K562 (cell line): ENCODE data around the gene NEUROD2. TPM values are rescaled to one million over a fixed set of nuclear protein-coding genes. Genes with fewer than 3 reads are reported as not detected.
A peak's percentile ranks its signal among the peaks of the same experiment; 100 is the strongest.

Source experiments
- ATF3 ChIP-seq, 2 experiments: fragments of 450-650 bp in 1 of 2; sonication (generic) in 1 of 2; formaldehyde crosslinking in 1 of 2; IDR thresholded peaks in 1 of 2; conservative IDR thresholded peaks in 1 of 2; 2 replicates each; pipeline versions ENCODE4 v1.6.1 to v1.8.1; 2016 to 2023; ENCODE audit warnings: mild to moderate bottlenecking in 2 of 2, moderate library complexity in 2 of 2, inconsistent platforms in 1 of 2, missing genetic modification reagents in 1 of 2
- ATF7 ChIP-seq: fragments of 450-650 bp; IDR thresholded peaks from 2 replicates; pipeline ENCODE4 v1.7.1; 2014; ENCODE audit warnings: mild to moderate bottlenecking, moderate library complexity
- CTBP1 ChIP-seq: fragments of 450-650 bp; IDR thresholded peaks from 2 replicates; pipeline ENCODE4 v1.6.1; 2016; ENCODE audit warnings: borderline replicate concordance
- ETS1 ChIP-seq: conservative IDR thresholded peaks from 2 replicates; pipeline ENCODE4 v1.6.1; 2011; ENCODE audit warnings: low read depth, mild to moderate bottlenecking, low read length; ENCODE audit not compliant: control insufficient read depth
- IRF2 ChIP-seq: sonication (generic); formaldehyde crosslinking; IDR thresholded peaks from 2 replicates; pipeline ENCODE4 v1.8.1; 2022; ENCODE audit warnings: mild to moderate bottlenecking, missing genetic modification reagents
- MED1 ChIP-seq: sonication (generic); formaldehyde crosslinking; IDR thresholded peaks from 2 replicates; pipeline ENCODE4 v1.8.1; 2023; ENCODE audit warnings: missing genetic modification reagents, borderline replicate concordance
- MYC ChIP-seq, 2 experiments: fragments of 250-450 bp in 1 of 2; sonication (Bioruptor Pico) in 1 of 2; IDR thresholded peaks; 2 replicates each; pipeline versions ENCODE4 v1.5.1 to v1.6.1; 2012 to 2021; ENCODE audit warnings: low read depth in 2 of 2, borderline replicate concordance in 1 of 2, improper control_type of control experiment in 1 of 2, low read length in 1 of 2, mild to moderate bottlenecking in 1 of 2, moderate library complexity in 1 of 2
- NUFIP1 ChIP-seq: fragments of 450-650 bp; IDR thresholded peaks from 2 replicates; pipeline ENCODE4 v1.6.1; 2018; ENCODE audit not compliant: partially characterized antibody
- POLR2B ChIP-seq: fragments of 450-650 bp; IDR thresholded peaks from 2 replicates; pipeline ENCODE4 v1.6.1; 2018; ENCODE audit warnings: low read depth; ENCODE audit not compliant: partially characterized antibody
- PTTG1 ChIP-seq: fragments of 450-650 bp; IDR thresholded peaks from 2 replicates; pipeline ENCODE4 v1.6.1; 2016; ENCODE audit warnings: low read depth, mild to moderate bottlenecking, missing genetic modification characterization, missing compliant biosample characterization
- RFX1 ChIP-seq: fragments of 450-650 bp; IDR thresholded peaks from 2 replicates; pipeline ENCODE4 v1.6.1; 2016; ENCODE audit warnings: mild to moderate bottlenecking, moderate library complexity
- SAFB2 ChIP-seq: fragments of 200-400 bp; formaldehyde crosslinking; IDR thresholded peaks from 2 replicates; pipeline ENCODE4 v1.6.1; 2018; ENCODE audit warnings: borderline replicate concordance, low read length, low read depth, moderate library complexity; ENCODE audit not compliant: severe bottlenecking
- ZNF184 ChIP-seq: sonication (generic); formaldehyde crosslinking; IDR thresholded peaks from 2 replicates; pipeline ENCODE4 v1.5.0; 2020; ENCODE audit warnings: missing genetic modification reagents
- ZNF212 ChIP-seq: fragments of 450-650 bp; formaldehyde crosslinking; IDR thresholded peaks from 2 replicates; pipeline ENCODE4 v1.4.0; 2020; ENCODE audit warnings: mild to moderate bottlenecking
- ZNF431 ChIP-seq: sonication (generic); formaldehyde crosslinking; IDR thresholded peaks from 2 replicates; pipeline ENCODE4 v1.8.0; 2022; ENCODE audit warnings: mild to moderate bottlenecking, missing genetic modification reagents
- ZNF644 ChIP-seq: fragments of 200-800 bp; sonication (Bioruptor generic); IDR thresholded peaks from 2 replicates; pipeline ENCODE4 v1.6.1; 2016; ENCODE audit warnings: low read depth, missing genetic modification characterization, missing compliant biosample characterization
- polyA plus RNA-seq, 8 experiments: library from polyadenylated mRNA; depleted of rRNA in 4 of 8; stranded (reverse) in 5 of 8; unstranded in 3 of 8; fragments of >200 nt; fragmentation: Nextera tagmentation in 2 of 8; fragmentation: Illumina TruSeq in 1 of 8; extraction: Ambion mirVana in 2 of 8; extraction: Trizol in 1 of 8; gene quantifications; 2 replicates each; pipeline versions ENCODE4 v1.2.1 to v1.2.3, GENCODE V29; 2011 to 2014; ENCODE audit warnings: inconsistent platforms in 1 of 8, missing spikeins in 1 of 8
- total RNA-seq, 7 experiments: library from RNA; depleted of rRNA in 6 of 7; stranded (reverse); fragments of >200 nt in 6 of 7; fragmentation: Illumina TruSeq in 2 of 7; extraction: Trizol in 2 of 7; gene quantifications; 2 replicates each; pipeline versions ENCODE4 v1.2.1 to v1.2.3, GENCODE V29; 2011 to 2021; ENCODE audit warnings: low replicate concordance in 1 of 7
- TF ChIP-seq, protein P1 (sequence below): fragments of 250-450 bp; sonication (Bioruptor Pico); IDR thresholded peaks from 2 replicates; pipeline ENCODE4 v1.5.0; 2020; ENCODE audit warnings: mild to moderate bottlenecking, borderline replicate concordance
- TF ChIP-seq, protein P2 (sequence below): sonication (generic); formaldehyde crosslinking; IDR thresholded peaks from 2 replicates; pipeline ENCODE4 v1.8.0; 2022; ENCODE audit warnings: mild to moderate bottlenecking, missing genetic modification reagents
- TF ChIP-seq, protein P3 (sequence below): sonication (generic); formaldehyde crosslinking; IDR thresholded peaks from 2 replicates; pipeline ENCODE4 v1.8.0; 2022; ENCODE audit warnings: missing genetic modification reagents, mild to moderate bottlenecking, borderline replicate concordance

The NEUROD2 gene
- total and polyA plus RNA-seq, 9 of the 15 experiments (the other 6 are each of a cell fraction or from before 2014, with no cell fraction given): not detected

DNA sequence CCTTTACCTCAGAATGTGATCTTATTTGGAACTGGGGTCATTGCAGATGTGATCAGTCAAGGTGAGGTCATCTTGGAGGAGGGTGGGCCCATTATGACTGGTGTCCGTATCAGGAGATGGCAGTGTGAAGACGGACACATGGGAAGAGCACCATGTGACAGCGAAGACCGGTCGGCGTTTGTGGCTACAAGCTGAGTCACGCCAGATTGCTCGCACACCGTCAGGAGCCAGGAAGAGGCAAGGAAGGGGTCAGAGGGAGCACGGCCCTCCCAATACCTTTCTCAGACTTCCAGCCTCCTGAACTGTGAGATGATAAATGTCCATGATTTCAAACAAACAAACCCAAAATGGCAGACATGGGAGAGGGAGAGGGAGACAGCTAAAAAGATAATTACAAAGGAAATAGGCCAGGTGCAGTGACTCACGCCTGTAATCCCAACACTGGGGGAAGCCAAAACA, 42.4 kb upstream of the NEUROD2 start (continued):
- TF ChIP-seq MYC (IDR thresholded peaks at IDR 0.05; ENCODE audit: low read depth, low read length): peak; percentile 96
- no peak for TF ChIP-seq MYC (CRISPR knock-in tag; IDR thresholded peaks at IDR 0.05; ENCODE audit: borderline replicate concordance, low read depth)
- TF ChIP-seq, protein P1, sequence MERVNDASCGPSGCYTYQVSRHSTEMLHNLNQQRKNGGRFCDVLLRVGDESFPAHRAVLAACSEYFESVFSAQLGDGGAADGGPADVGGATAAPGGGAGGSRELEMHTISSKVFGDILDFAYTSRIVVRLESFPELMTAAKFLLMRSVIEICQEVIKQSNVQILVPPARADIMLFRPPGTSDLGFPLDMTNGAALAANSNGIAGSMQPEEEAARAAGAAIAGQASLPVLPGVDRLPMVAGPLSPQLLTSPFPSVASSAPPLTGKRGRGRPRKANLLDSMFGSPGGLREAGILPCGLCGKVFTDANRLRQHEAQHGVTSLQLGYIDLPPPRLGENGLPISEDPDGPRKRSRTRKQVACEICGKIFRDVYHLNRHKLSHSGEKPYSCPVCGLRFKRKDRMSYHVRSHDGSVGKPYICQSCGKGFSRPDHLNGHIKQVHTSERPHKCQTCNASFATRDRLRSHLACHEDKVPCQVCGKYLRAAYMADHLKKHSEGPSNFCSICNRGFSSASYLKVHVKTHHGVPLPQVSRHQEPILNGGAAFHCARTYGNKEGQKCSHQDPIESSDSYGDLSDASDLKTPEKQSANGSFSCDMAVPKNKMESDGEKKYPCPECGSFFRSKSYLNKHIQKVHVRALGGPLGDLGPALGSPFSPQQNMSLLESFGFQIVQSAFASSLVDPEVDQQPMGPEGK (CRISPR knock-in tag): no peak
- TF ChIP-seq ZNF431: no peak
- peak; percentile 93 for TF ChIP-seq CTBP1
- TF ChIP-seq, protein P2, sequence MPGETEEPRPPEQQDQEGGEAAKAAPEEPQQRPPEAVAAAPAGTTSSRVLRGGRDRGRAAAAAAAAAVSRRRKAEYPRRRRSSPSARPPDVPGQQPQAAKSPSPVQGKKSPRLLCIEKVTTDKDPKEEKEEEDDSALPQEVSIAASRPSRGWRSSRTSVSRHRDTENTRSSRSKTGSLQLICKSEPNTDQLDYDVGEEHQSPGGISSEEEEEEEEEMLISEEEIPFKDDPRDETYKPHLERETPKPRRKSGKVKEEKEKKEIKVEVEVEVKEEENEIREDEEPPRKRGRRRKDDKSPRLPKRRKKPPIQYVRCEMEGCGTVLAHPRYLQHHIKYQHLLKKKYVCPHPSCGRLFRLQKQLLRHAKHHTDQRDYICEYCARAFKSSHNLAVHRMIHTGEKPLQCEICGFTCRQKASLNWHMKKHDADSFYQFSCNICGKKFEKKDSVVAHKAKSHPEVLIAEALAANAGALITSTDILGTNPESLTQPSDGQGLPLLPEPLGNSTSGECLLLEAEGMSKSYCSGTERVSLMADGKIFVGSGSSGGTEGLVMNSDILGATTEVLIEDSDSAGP (CRISPR knock-in tag): no peak
- peak; percentile 28; the same call in 1 of the 2 replicates for TF ChIP-seq PTTG1
- no peak for TF ChIP-seq SAFB2
- peak; percentile 73 for TF ChIP-seq NUFIP1
- no peak for TF ChIP-seq MED1 (CRISPR knock-in tag)
- peak; percentile 96 for TF ChIP-seq ATF7
- TF ChIP-seq, protein P3, sequence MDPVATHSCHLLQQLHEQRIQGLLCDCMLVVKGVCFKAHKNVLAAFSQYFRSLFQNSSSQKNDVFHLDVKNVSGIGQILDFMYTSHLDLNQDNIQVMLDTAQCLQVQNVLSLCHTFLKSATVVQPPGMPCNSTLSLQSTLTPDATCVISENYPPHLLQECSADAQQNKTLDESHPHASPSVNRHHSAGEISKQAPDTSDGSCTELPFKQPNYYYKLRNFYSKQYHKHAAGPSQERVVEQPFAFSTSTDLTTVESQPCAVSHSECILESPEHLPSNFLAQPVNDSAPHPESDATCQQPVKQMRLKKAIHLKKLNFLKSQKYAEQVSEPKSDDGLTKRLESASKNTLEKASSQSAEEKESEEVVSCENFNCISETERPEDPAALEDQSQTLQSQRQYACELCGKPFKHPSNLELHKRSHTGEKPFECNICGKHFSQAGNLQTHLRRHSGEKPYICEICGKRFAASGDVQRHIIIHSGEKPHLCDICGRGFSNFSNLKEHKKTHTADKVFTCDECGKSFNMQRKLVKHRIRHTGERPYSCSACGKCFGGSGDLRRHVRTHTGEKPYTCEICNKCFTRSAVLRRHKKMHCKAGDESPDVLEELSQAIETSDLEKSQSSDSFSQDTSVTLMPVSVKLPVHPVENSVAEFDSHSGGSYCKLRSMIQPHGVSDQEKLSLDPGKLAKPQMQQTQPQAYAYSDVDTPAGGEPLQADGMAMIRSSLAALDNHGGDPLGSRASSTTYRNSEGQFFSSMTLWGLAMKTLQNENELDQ (CRISPR knock-in tag): no peak
- TF ChIP-seq ZNF184 (CRISPR knock-in tag): no peak
- TF ChIP-seq RFX1: no peak
- TF ChIP-seq ETS1: no peak
- peak; percentile 31; the same call in 1 of the 2 replicates for TF ChIP-seq ZNF644 (tag)
- TF ChIP-seq ZNF212 (CRISPR knock-in tag): no peak
- peak; percentile 39 for TF ChIP-seq POLR2B
- TF ChIP-seq IRF2: no peak
- peak; percentile 97 for TF ChIP-seq ATF3 (IDR thresholded peaks at IDR 0.05)
- TF ChIP-seq ATF3 (CRISPR knock-in tag; conservative IDR thresholded peaks at IDR 0.05): no peak; the same call in 1 of the 2 replicates
